ENCODE data around the gene ADH1A. TPM values are rescaled to one million over a fixed set of nuclear protein-coding genes. Genes with fewer than 3 reads are reported as not detected.

Gene ADH1A
- total and polyA plus RNA-seq, 2 donors from 2014 or later = 0.85 TPM; not detected in 1

- Histone ChIP-seq H3K27me3 (ENCODE audit: control insufficient read depth, insufficient read depth, low read length) (no peaks in the 10 kb centered on the region), H3K4me1 (ENCODE audit: control insufficient read depth in 2 of 3, insufficient read depth in 2 of 3, low read depth in 1 of 3, low read length in 3 of 3) (no peaks in the 10 kb centered on the region), H3K36me3 (ENCODE audit: control insufficient read depth in 2 of 3, insufficient read depth in 3 of 3, low read length in 3 of 3) (no peaks in the 10 kb centered on the region), H3K27ac (ENCODE audit: low read depth in 2 of 2, low read length in 2 of 2) (no peak overlapping the region), H3K4me3 (ENCODE audit: low read length in 3 of 3) (no peak overlapping the region), H3K9me3 (ENCODE audit: control insufficient read depth in 2 of 3, insufficient read depth in 1 of 3, low read length in 3 of 3) (no peaks in the 10 kb centered on the region), H3K9ac (ENCODE audit: low read length in 3 of 3) (no peak overlapping the region)
- intact Hi-C loops (cut with DNase I) = no loop called here
- DNase-seq (no peak), FAIRE-seq (no peak)
- no peak for TF ChIP-seq CTCF (IDR thresholded peaks at IDR 0.05; ENCODE audit: borderline replicate concordance, extremely low read depth, insufficient read depth)
These were observed 9.5 kb downstream of the ADH1A start for GRCh38 chr4:99281261-99281660.

GRCh38 chr4:99276417-99276816 lies 14.4 kb downstream of the ADH1A start:
- FAIRE-seq = no peak

DNA sequence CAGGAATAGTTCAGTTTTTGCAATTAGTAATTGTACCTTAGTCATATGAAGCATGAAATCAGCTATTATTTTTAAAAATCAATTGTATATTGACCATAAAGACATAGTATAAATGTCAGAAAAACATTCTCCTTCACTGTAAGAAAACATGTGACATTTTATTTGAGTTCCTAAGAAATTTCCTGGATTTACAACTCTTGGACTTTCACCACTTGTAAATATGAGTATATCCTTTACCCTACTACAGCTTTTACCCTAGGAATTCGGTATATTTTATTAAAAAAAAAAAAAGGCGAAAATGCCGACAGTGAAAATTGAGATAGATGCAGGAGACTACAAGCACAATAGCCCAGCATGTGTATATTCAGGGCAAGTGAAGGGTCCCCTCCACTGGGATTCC lies 14.9 kb downstream of the ADH1A start:
- no peak overlapping the region for H3K27ac ChIP-seq (ENCODE audit: low read depth in 2 of 2, low read length in 2 of 2)
- intact Hi-C loops (cut with DNase I) = no loop called here
- H3K4me1 ChIP-seq (ENCODE audit: control insufficient read depth in 2 of 3, insufficient read depth in 2 of 3, low read depth in 1 of 3, low read length in 3 of 3) = no peaks in the 10 kb centered on the region
- no peak overlapping the region for H3K9ac ChIP-seq (ENCODE audit: low read length in 3 of 3)
- no peak for FAIRE-seq
- H3K9me3 ChIP-seq (ENCODE audit: control insufficient read depth in 2 of 3, insufficient read depth in 1 of 3, low read length in 3 of 3) = no peaks in the 10 kb centered on the region
- no peaks in the 10 kb centered on the region for H3K36me3 ChIP-seq (ENCODE audit: control insufficient read depth in 2 of 3, insufficient read depth in 3 of 3, low read length in 3 of 3)
- H3K4me3 ChIP-seq (ENCODE audit: low read length in 3 of 3) = no peak overlapping the region
- H3K27me3 ChIP-seq (ENCODE audit: control insufficient read depth, insufficient read depth, low read length) = no peaks in the 10 kb centered on the region
- DNase-seq = no peak
- no peak for TF ChIP-seq CTCF (IDR thresholded peaks at IDR 0.05; ENCODE audit: borderline replicate concordance, extremely low read depth, insufficient read depth)

More at GRCh38 chr4:99276417-99276816, 14.4 kb downstream of the ADH1A start:
- TF ChIP-seq CTCF (IDR thresholded peaks at IDR 0.05; ENCODE audit: borderline replicate concordance, extremely low read depth, insufficient read depth) = no peak
- Histone ChIP-seq H3K9me3 (ENCODE audit: control insufficient read depth in 2 of 3, insufficient read depth in 1 of 3, low read length in 3 of 3) (no peaks in the 10 kb centered on the region), H3K9ac (ENCODE audit: low read length in 3 of 3) (no peak overlapping the region), H3K4me3 (ENCODE audit: low read length in 3 of 3) (no peak overlapping the region), H3K27ac (ENCODE audit: low read depth in 2 of 2, low read length in 2 of 2) (no peak overlapping the region), H3K4me1 (ENCODE audit: control insufficient read depth in 2 of 3, insufficient read depth in 2 of 3, low read depth in 1 of 3, low read length in 3 of 3) (no peaks in the 10 kb centered on the region), H3K27me3 (ENCODE audit: control insufficient read depth, insufficient read depth, low read length) (no peaks in the 10 kb centered on the region), H3K36me3 (ENCODE audit: control insufficient read depth in 2 of 3, insufficient read depth in 3 of 3, low read length in 3 of 3) (no peaks in the 10 kb centered on the region)
- intact Hi-C loops (cut with DNase I) = no loop called here
- DNase-seq = peak in 2 of 5 donors; percentile 7 to 17

DNA sequence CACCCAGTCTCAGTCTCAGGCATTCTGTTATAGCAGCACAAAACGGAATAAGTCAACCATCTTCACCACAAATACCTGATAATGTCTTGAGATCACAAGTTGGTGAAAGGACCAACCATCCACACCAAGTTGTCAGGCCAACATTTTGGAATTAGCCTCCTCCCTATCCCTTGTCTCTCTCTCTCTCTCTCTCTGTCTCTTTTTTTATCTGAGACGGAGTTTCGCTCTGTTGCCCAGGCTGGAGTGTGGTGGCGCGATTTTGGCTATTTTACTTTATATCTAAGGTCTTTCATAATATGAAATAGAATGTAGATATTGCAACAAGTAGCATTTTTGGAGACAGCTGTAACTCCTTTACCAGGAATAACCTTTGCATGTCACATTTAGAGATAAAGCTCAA lies 15.7 kb downstream of the ADH1A start:
- H3K36me3 ChIP-seq (ENCODE audit: control insufficient read depth in 2 of 3, insufficient read depth in 3 of 3, low read length in 3 of 3) = no peaks in the 10 kb centered on the region
- no peak overlapping the region for H3K4me3 ChIP-seq (ENCODE audit: low read length in 3 of 3)
- no peak overlapping the region for H3K27ac ChIP-seq (ENCODE audit: low read depth in 2 of 2, low read length in 2 of 2)
- no peak for TF ChIP-seq CTCF (IDR thresholded peaks at IDR 0.05; ENCODE audit: borderline replicate concordance, extremely low read depth, insufficient read depth)
- intact Hi-C loops (cut with DNase I) = no loop called here
- DNase-seq (no peak), FAIRE-seq (no peak)
- H3K4me1 ChIP-seq (ENCODE audit: control insufficient read depth in 2 of 3, insufficient read depth in 2 of 3, low read depth in 1 of 3, low read length in 3 of 3) = no peaks in the 10 kb centered on the region
- H3K9ac ChIP-seq (ENCODE audit: low read length in 3 of 3) = no peak overlapping the region
- no peaks in the 10 kb centered on the region for H3K27me3 ChIP-seq (ENCODE audit: control insufficient read depth, insufficient read depth, low read length)
- no peaks in the 10 kb centered on the region for H3K9me3 ChIP-seq (ENCODE audit: control insufficient read depth in 2 of 3, insufficient read depth in 1 of 3, low read length in 3 of 3)

Measured in kidney (tissue), 14 donors.